K562 (cell line): Measurements from ENCODE around the gene CBX2. TPM values are rescaled to one million over a fixed set of nuclear protein-coding genes. Genes with fewer than 3 reads are reported as not detected.

Experiments used
- CBX1 ChIP-seq: sonication (generic); IDR thresholded peaks from 2 replicates; pipeline ENCODE4 v1.6.1; 2016; ENCODE audit warnings: antibody characterized with exemption, low read depth, mild to moderate bottlenecking
- HDAC2 ChIP-seq: fragments of 450-650 bp; IDR thresholded peaks from 2 replicates; pipeline ENCODE4 v1.6.1; 2016; ENCODE audit warnings: mild to moderate bottlenecking
- SIX5 ChIP-seq, 2 experiments: IDR thresholded peaks; 2 replicates each; pipeline ENCODE4 v1.6.1; 2011; ENCODE audit warnings: low read length in 2 of 2, borderline replicate concordance in 1 of 2, low read depth in 1 of 2, mild to moderate bottlenecking in 1 of 2, moderate library complexity in 1 of 2; ENCODE audit not compliant: insufficient read depth in 1 of 2
- SMAD3 ChIP-seq: fragments of 450-650 bp; formaldehyde crosslinking; conservative IDR thresholded peaks from 2 replicates; pipeline ENCODE4 v1.4.0; 2020; ENCODE audit warnings: mild to moderate bottlenecking
- SMAD4 ChIP-seq: fragments of 250-450 bp; sonication (Bioruptor Pico); conservative IDR thresholded peaks from 2 replicates; pipeline ENCODE4 v1.8.0; 2021; ENCODE audit warnings: inconsistent platforms, mild to moderate bottlenecking, moderate library complexity
- ZFX ChIP-seq: sonication (generic); formaldehyde crosslinking; IDR thresholded peaks from 2 replicates; pipeline ENCODE4 v1.8.0; 2022; ENCODE audit warnings: mild to moderate bottlenecking, missing genetic modification reagents, moderate library complexity
- ZNF592 ChIP-seq: fragments of 450-650 bp; IDR thresholded peaks from 2 replicates; pipeline ENCODE4 v1.6.1; 2017; ENCODE audit warnings: antibody characterized with exemption, mild to moderate bottlenecking
- ZNF830 ChIP-seq: fragments of 250-450 bp; sonication (Bioruptor Pico); IDR thresholded peaks from 2 replicates; pipeline ENCODE4 v1.5.0; 2021; ENCODE audit warnings: mild to moderate bottlenecking
- ZSCAN29 ChIP-seq: fragments of 450-650 bp; IDR thresholded peaks from 2 replicates; pipeline ENCODE4 v1.6.1; 2017
- polyA plus RNA-seq, 8 experiments: library from polyadenylated mRNA; depleted of rRNA in 4 of 8; stranded (reverse) in 5 of 8; unstranded in 3 of 8; fragments of >200 nt; fragmentation: Nextera tagmentation in 2 of 8; fragmentation: Illumina TruSeq in 1 of 8; extraction: Ambion mirVana in 2 of 8; extraction: Trizol in 1 of 8; gene quantifications; 2 replicates each; pipeline versions ENCODE4 v1.2.1 to v1.2.3, GENCODE V29; 2011 to 2014; ENCODE audit warnings: inconsistent platforms in 1 of 8, missing spikeins in 1 of 8
- total RNA-seq, 7 experiments: library from RNA; depleted of rRNA in 6 of 7; stranded (reverse); fragments of >200 nt in 6 of 7; fragmentation: Illumina TruSeq in 2 of 7; extraction: Trizol in 2 of 7; gene quantifications; 2 replicates each; pipeline versions ENCODE4 v1.2.1 to v1.2.3, GENCODE V29; 2011 to 2021; ENCODE audit warnings: low replicate concordance in 1 of 7
- TF ChIP-seq, protein P1 (sequence below): fragments of 450-650 bp; IDR thresholded peaks from 2 replicates; pipeline ENCODE4 v1.7.1; 2018; ENCODE audit warnings: mild to moderate bottlenecking, low read depth; ENCODE audit not compliant: partially characterized antibody

The CBX2 gene
- total and polyA plus RNA-seq, 9 of the 15 experiments (the other 6 are each of a cell fraction or from before 2014, with no cell fraction given): 0.66 to 26.9 (median 13.9) TPM

GRCh38 chr17:79779661-79780365, 1.9 kb downstream of the CBX2 start (continued):
- TF ChIP-seq CBX1 (peak; percentile 57; the same call in 1 of the 2 replicates), ZNF830 (CRISPR knock-in tag) (no peak), SIX5 (IDR thresholded peaks at IDR 0.05; ENCODE audit: borderline replicate concordance in 1 of 2, insufficient read depth in 1 of 2, low read depth in 1 of 2, low read length in 2 of 2) (0 out of 4 replicates have a peak, but pooled peaks of 1 of the 2 experiments have one; percentile 8), HDAC2 (0 out of 2 replicates have a peak, but pooled peaks have one; percentile 22), SMAD3 (CRISPR knock-in tag) (no peak), SMAD4 (no peak), ZNF592 (no peak), ZSCAN29 (no peak), ZFX (CRISPR knock-in tag) (no peak)
- TF ChIP-seq, protein P1, sequence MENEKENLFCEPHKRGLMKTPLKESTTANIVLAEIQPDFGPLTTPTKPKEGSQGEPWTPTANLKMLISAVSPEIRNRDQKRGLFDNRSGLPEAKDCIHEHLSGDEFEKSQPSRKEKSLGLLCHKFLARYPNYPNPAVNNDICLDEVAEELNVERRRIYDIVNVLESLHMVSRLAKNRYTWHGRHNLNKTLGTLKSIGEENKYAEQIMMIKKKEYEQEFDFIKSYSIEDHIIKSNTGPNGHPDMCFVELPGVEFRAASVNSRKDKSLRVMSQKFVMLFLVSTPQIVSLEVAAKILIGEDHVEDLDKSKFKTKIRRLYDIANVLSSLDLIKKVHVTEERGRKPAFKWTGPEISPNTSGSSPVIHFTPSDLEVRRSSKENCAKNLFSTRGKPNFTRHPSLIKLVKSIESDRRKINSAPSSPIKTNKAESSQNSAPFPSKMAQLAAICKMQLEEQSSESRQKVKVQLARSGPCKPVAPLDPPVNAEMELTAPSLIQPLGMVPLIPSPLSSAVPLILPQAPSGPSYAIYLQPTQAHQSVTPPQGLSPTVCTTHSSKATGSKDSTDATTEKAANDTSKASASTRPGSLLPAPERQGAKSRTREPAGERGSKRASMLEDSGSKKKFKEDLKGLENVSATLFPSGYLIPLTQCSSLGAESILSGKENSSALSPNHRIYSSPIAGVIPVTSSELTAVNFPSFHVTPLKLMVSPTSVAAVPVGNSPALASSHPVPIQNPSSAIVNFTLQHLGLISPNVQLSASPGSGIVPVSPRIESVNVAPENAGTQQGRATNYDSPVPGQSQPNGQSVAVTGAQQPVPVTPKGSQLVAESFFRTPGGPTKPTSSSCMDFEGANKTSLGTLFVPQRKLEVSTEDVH: no peak
